Measurements from ENCODE around the gene NECTIN1. TPM values are rescaled to one million over a fixed set of nuclear protein-coding genes. Genes with fewer than 3 reads are reported as not detected.

NECTIN1 gene
- total and polyA plus RNA-seq, 2 of the 4 experiments (the other 2 are of a cell fraction): 2.3 to 4.2 TPM

DNA sequence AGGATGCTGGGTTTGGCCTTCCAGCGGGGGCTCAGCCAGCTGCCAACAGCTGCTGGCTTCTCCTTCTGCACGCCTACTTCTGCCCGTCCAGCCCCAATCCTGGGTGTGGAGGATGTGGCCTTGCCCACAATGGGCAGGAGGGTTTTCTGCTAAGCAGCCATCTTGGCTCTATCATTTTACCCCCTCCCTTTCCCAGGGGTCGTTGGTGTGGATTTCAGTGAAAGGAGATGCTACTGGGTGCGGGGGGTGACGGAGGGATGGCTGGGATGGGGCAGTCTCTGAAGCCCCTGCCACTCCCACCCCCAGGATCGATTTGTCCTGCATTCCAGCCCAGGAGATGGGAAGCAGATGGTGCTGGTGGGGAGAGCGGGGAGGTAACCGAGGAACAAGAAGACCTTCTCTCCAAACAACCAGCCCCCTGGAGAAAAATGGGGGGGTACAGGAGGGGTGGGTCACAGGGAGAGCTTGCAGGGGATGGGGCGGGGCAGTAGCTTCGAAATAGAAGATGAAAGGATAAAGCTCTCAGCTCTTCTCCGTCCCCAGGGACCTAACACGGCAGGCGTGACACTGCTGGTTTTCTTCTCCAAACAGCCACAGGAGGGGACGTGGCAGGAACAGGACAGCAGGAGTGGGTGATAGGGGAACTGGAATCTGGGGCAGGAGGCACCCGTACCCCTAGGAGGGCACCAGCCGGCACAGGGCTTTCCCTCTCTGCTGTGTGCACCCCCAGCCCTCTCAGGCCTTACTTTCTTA lies 68.9 kb downstream of the NECTIN1 start:
- ChIA-PET POLR2A (ENCODE audit: unreplicated experiment) (no interaction called here), CTCF (no interaction called here)
- no peak overlapping the region for H3K27ac ChIP-seq (ENCODE audit: insufficient read depth, low read length)
- H2AFZ ChIP-seq (replicated peaks; ENCODE audit: low read length, poor library complexity): no peak overlapping the region
- no peaks in the 10 kb centered on the region for H4K20me1 ChIP-seq (ENCODE audit: insufficient read depth, low read length)
- H2BK5ac ChIP-seq (ENCODE audit: low read depth, low read length, poor library complexity, severe bottlenecking): no peak overlapping the region
- H3K27me3 ChIP-seq (ENCODE audit: control insufficient read depth, insufficient read depth, low read length): peaks cover 11% of the 10 kb centered on the region
- H3K4ac ChIP-seq (ENCODE audit: low read depth, low read length): no peak overlapping the region
- H3K9me1 ChIP-seq (ENCODE audit: insufficient read depth, low read length): no peaks in the 10 kb centered on the region
- no peak overlapping the region for H2AK5ac ChIP-seq (ENCODE audit: low read depth, low read length)
- no peaks in the 10 kb centered on the region for H3K79me1 ChIP-seq (ENCODE audit: low read depth in 1 of 2, low read length in 2 of 2)
- no peak overlapping the region for H2BK120ac ChIP-seq (ENCODE audit: low read depth, low read length)
- H2BK20ac ChIP-seq (ENCODE audit: low read depth, low read length): no peak overlapping the region
- no peak for DNase-seq
- H3K56ac ChIP-seq (ENCODE audit: extremely low read depth, insufficient read depth, low read length): no peak overlapping the region
- no peak overlapping the region for H2AK9ac ChIP-seq (replicated peaks; ENCODE audit: low read depth, low read length, poor library complexity)
- H3K14ac ChIP-seq (replicated peaks; ENCODE audit: low read depth, low read length): no peak overlapping the region
- no TSS peak for BruUV-seq (replicated peaks)
- H4K8ac ChIP-seq (ENCODE audit: low read depth in 2 of 2, low read length in 2 of 2): no peak overlapping the region
- TF ChIP-seq RFX5 (IDR thresholded peaks at IDR 0.05; ENCODE audit: low read depth, low read length) (no peak), POLR2A (IDR thresholded peaks at IDR 0.05; ENCODE audit: low read depth, low read length) (no peak), NFE2L2 (IDR thresholded peaks at IDR 0.05; ENCODE audit: low read depth, low read length) (no peak), SMC3 (IDR thresholded peaks at IDR 0.05; ENCODE audit: low read depth, low read length) (no peak), CEBPB (IDR thresholded peaks at IDR 0.05; ENCODE audit: low read depth, low read length) (no peak), RAD21 (IDR thresholded peaks at IDR 0.05; ENCODE audit: low read length) (no peak), RCOR1 (IDR thresholded peaks at IDR 0.05; ENCODE audit: insufficient replicate concordance, low read length) (no peak), BHLHE40 (IDR thresholded peaks at IDR 0.05; ENCODE audit: low read depth, low read length) (no peak), CHD1 (IDR thresholded peaks at IDR 0.05; ENCODE audit: low read depth, low read length) (no peak), MAZ (IDR thresholded peaks at IDR 0.05; ENCODE audit: borderline replicate concordance, low read depth, low read length) (no peak), FOS (IDR thresholded peaks at IDR 0.05; ENCODE audit: low read depth, low read length) (no peak), MAFK (IDR thresholded peaks at IDR 0.05; ENCODE audit: low read depth, low read length) (no peak), MXI1 (IDR thresholded peaks at IDR 0.05; ENCODE audit: borderline replicate concordance, low read depth, low read length) (no peak)
- TF ChIP-seq, protein P1, sequence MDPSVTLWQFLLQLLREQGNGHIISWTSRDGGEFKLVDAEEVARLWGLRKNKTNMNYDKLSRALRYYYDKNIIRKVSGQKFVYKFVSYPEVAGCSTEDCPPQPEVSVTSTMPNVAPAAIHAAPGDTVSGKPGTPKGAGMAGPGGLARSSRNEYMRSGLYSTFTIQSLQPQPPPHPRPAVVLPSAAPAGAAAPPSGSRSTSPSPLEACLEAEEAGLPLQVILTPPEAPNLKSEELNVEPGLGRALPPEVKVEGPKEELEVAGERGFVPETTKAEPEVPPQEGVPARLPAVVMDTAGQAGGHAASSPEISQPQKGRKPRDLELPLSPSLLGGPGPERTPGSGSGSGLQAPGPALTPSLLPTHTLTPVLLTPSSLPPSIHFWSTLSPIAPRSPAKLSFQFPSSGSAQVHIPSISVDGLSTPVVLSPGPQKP (IDR thresholded peaks at IDR 0.05; ENCODE audit: borderline replicate concordance, low read depth, low read length): no peak
- TF ChIP-seq, protein P2, sequence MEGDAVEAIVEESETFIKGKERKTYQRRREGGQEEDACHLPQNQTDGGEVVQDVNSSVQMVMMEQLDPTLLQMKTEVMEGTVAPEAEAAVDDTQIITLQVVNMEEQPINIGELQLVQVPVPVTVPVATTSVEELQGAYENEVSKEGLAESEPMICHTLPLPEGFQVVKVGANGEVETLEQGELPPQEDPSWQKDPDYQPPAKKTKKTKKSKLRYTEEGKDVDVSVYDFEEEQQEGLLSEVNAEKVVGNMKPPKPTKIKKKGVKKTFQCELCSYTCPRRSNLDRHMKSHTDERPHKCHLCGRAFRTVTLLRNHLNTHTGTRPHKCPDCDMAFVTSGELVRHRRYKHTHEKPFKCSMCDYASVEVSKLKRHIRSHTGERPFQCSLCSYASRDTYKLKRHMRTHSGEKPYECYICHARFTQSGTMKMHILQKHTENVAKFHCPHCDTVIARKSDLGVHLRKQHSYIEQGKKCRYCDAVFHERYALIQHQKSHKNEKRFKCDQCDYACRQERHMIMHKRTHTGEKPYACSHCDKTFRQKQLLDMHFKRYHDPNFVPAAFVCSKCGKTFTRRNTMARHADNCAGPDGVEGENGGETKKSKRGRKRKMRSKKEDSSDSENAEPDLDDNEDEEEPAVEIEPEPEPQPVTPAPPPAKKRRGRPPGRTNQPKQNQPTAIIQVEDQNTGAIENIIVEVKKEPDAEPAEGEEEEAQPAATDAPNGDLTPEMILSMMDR (conservative IDR thresholded peaks at IDR 0.05; ENCODE audit: low read depth, low read length): no peak
- TF ChIP-seq, protein P3, sequence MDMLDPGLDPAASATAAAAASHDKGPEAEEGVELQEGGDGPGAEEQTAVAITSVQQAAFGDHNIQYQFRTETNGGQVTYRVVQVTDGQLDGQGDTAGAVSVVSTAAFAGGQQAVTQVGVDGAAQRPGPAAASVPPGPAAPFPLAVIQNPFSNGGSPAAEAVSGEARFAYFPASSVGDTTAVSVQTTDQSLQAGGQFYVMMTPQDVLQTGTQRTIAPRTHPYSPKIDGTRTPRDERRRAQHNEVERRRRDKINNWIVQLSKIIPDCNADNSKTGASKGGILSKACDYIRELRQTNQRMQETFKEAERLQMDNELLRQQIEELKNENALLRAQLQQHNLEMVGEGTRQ (IDR thresholded peaks at IDR 0.05; ENCODE audit: low read depth, low read length): no peak
- no peak overlapping the region for H3K18ac ChIP-seq (ENCODE audit: low read depth, low read length)
- H4K91ac ChIP-seq (ENCODE audit: insufficient read depth, low read depth, low read length): no peak overlapping the region
- dilution Hi-C loops (cut with HindIII; ENCODE audit: low sequenced_read_pairs, unreplicated experiment) (no loop called here), in situ Hi-C loops (cut with MboI; ENCODE audit: low sequenced_read_pairs) (loop anchor here (10.0 kb wide), 1 partner anchor 355 kb away; no protein-coding TSS in a partner anchor), intact Hi-C loops (cut with micrococcal nuclease) (no loop called here)
- H3K9me3 ChIP-seq (ENCODE audit: control insufficient read depth, insufficient read depth, low read length): no peaks in the 10 kb centered on the region
- H3K9ac ChIP-seq (ENCODE audit: low read depth, low read length): no peak overlapping the region
- no peak overlapping the region for H4K5ac ChIP-seq (ENCODE audit: low read depth, low read length)
- no peak overlapping the region for H3K4me3 ChIP-seq (ENCODE audit: insufficient read depth, low read depth, low read length)
- no peak overlapping the region for H3K4me2 ChIP-seq (ENCODE audit: low read depth, low read length)
- no peak overlapping the region for H3K23ac ChIP-seq (ENCODE audit: low read depth, low read length)
- no peak for ATAC-seq (ENCODE audit: low read depth)
- no peak overlapping the region for H2BK15ac ChIP-seq (ENCODE audit: low read depth, low read length)
- no peaks in the 10 kb centered on the region for H3K36me3 ChIP-seq (ENCODE audit: control insufficient read depth, insufficient read depth, low read length)
- no CpG with 5 or more reads among the region's 17 CpGs for WGBS, 2 experiments (ENCODE audit: extremely low coverage in 2 of 2, insufficient read length in 1 of 2)
- H3K4me1 ChIP-seq (ENCODE audit: control insufficient read depth, insufficient read depth, low read length): no peaks in the 10 kb centered on the region; the same call in 1 of the 2 replicates

Measured in IMR-90 (cell line).